ENCODE data around the gene RAB18.

GRCh38 chr10:27500886-27501285 is 3.2 kb upstream of the RAB18 start:
- TF ChIP-seq POLR2A (IDR thresholded peaks at IDR 0.05) (no peak), CTCF (IDR thresholded peaks at IDR 0.05) (no peak)
